Left lung (tissue), 10 donors: ENCODE measurements around the gene DUSP10. TPM values are rescaled to one million over a fixed set of nuclear protein-coding genes. Genes with fewer than 3 reads are reported as not detected.

Source experiments
- ATAC-seq: fragments of 200-7000 bp; cut with Tn5 transposase; one replicate; pipeline ENCODE4 v1.9.1; 2020; ENCODE audit warnings: moderate library complexity
- DNase-seq, 4 donors: peaks; one replicate each; pipeline ENCODE4 v3.0.0-alpha.2; 2013 to 2020
- H3K27ac ChIP-seq, 2 donors: fragments of 200-600 bp; sonication (generic) in 1 of 2; one replicate each; pipeline versions ENCODE4 v1.5.0 to v1.8.0; 2020 to 2021
- H3K27me3 ChIP-seq, 2 donors: fragments of 200-600 bp; sonication (generic) in 1 of 2; one replicate each; pipeline versions ENCODE4 v1.5.0 to v1.8.0; 2020 to 2021
- H3K36me3 ChIP-seq, 2 donors: fragments of 200-600 bp; sonication (generic) in 1 of 2; one replicate each; pipeline versions ENCODE4 v1.5.0 to v1.8.0; 2020 to 2021
- H3K4me1 ChIP-seq, 2 donors: fragments of 200-600 bp; one replicate each; pipeline ENCODE4 v1.8.0; 2021
- H3K4me3 ChIP-seq, 2 donors: fragments of 200-600 bp; sonication (generic) in 1 of 2; one replicate each; pipeline versions ENCODE4 v1.5.0 to v1.8.0; 2020 to 2021; ENCODE audit warnings: mild to moderate bottlenecking in 1 of 2
- H3K9me3 ChIP-seq, 2 donors: fragments of 200-600 bp; sonication (generic) in 1 of 2; one replicate each; pipeline versions ENCODE4 v1.5.0 to v1.8.0; 2020 to 2021
- CTCF ChIP-seq, 2 donors: fragments of 200-600 bp; sonication (generic) in 1 of 2; IDR thresholded peaks; one replicate each; pipeline versions ENCODE4 v1.5.0 to v1.8.0; 2021; ENCODE audit warnings: antibody characterized with exemption in 2 of 2
- intact Hi-C, 2 donors: fragments of 100-400 bp; cut with DNase I; formaldehyde crosslinking; loops; one replicate each; pipeline versions ENCODE4 v1.11.2 to v1.14.2; 2022
- polyA plus RNA-seq, 6 donors: library from polyadenylated mRNA; unstranded; fragments of 120-200 nt; gene quantifications; one replicate each; pipeline ENCODE4 v1.2.1, GENCODE V29; 2013; ENCODE audit not compliant: insufficient read length in 6 of 6
- total RNA-seq, 2 donors: library from RNA; stranded (reverse); fragmentation: NEBNext Ultra II Directional; extraction: Animal tissue kit (Norgen Biotek cat#: 25700); gene quantifications; one replicate each; pipeline ENCODE4 v1.2.1, GENCODE V29; 2021
- donor health status: DM: no; HTN: yes; CAD: no.
- donor health status: DM: no; HTN: no; CAD: no.

The DUSP10 gene
- total and polyA plus RNA-seq, 8 donors: 4.6 to 14.5 (median 6.8) TPM

- Histone ChIP-seq H3K4me1 (no peaks in the 10 kb centered on the region), H3K27me3 (no peaks in the 10 kb centered on the region), H3K4me3 (no peak overlapping the region), H3K36me3 (no peaks in the 10 kb centered on the region), H3K27ac (no peak overlapping the region), H3K9me3 (no peaks in the 10 kb centered on the region)
- no peak for ATAC-seq
- TF ChIP-seq CTCF (IDR thresholded peaks at IDR 0.05): no peak
- no peak for DNase-seq
- intact Hi-C loops: no loop called here
Observed at GRCh38 chr1:221748981-221749380, 7.1 kb upstream of the DUSP10 start.

- no peaks in the 10 kb centered on the region for H3K9me3 ChIP-seq
- peaks cover 0 to 8% of the 10 kb centered on the region in 2 donors for H3K4me1 ChIP-seq
- DNase-seq (no peak), ATAC-seq (no peak)
- no peak for TF ChIP-seq CTCF (IDR thresholded peaks at IDR 0.05)
- H3K36me3 ChIP-seq: no peaks in the 10 kb centered on the region
- H3K27ac ChIP-seq: no peak overlapping the region
- H3K27me3 ChIP-seq: no peaks in the 10 kb centered on the region
- intact Hi-C loops: no loop called here
- no peak overlapping the region for H3K4me3 ChIP-seq
Observed at GRCh38 chr1:221747839-221748238, 6.0 kb upstream of the DUSP10 start.

- TF ChIP-seq CTCF (IDR thresholded peaks at IDR 0.05): no peak
- H3K9me3 ChIP-seq: no peaks in the 10 kb centered on the region
- intact Hi-C loops: no loop called here
- H3K27me3 ChIP-seq: no peaks in the 10 kb centered on the region
- DNase-seq (no peak), ATAC-seq (peak; percentile 31)
- H3K27ac ChIP-seq: peak overlapping the region; percentile 97 to 99
- H3K36me3 ChIP-seq: peaks cover 0 to 5% of the 10 kb centered on the region in 2 donors
- peak overlapping the region; percentile 61 to 62 for H3K4me3 ChIP-seq
- H3K4me1 ChIP-seq: peaks cover 0 to 22% of the 10 kb centered on the region in 2 donors
Observed at GRCh38 chr1:221743416-221744208, 1.7 kb upstream of the DUSP10 start.

- DNase-seq (peak; percentile 67 to 99 (median 85)), ATAC-seq (peak; percentile 80)
- no peak for TF ChIP-seq CTCF (IDR thresholded peaks at IDR 0.05)
- Histone ChIP-seq H3K9me3 (no peaks in the 10 kb centered on the region), H3K36me3 (peaks cover 0 to 13% of the 10 kb centered on the region in 2 donors), H3K4me1 (peaks cover 0 to 26% of the 10 kb centered on the region in 2 donors), H3K27me3 (no peaks in the 10 kb centered on the region), H3K27ac (peak overlapping the region; percentile 97 to 99), H3K4me3 (peak overlapping the region; percentile 61 to 62)
- intact Hi-C loops: no loop called here
Observed at GRCh38 chr1:221742555-221743415, 896 bp upstream of the DUSP10 start.
